ENCODE measurements around the gene MS4A10. TPM values are rescaled to one million over a fixed set of nuclear protein-coding genes. Genes with fewer than 3 reads are reported as not detected.
"Not testable (repeated sequence)": the region's sequence is repeated elsewhere in the genome, so short reads cannot be mapped to it uniquely, and the experiment has no call there.

MS4A10 gene
- total RNA-seq, 2 donors from 2014 or later, result 0.45 TPM; not detected in 1

- no peak for DNase-seq (ENCODE audit: low spot score)
- WGBS, result 95% methylated on average over 2 of the region's 2 CpGs
- intact Hi-C loops (cut with DNase I), result no loop called here
These were observed 31.5 kb downstream of the MS4A10 start for GRCh38 chr11:60816590-60817157.

GRCh38 chr11:60818057-60818456 is 32.9 kb downstream of the MS4A10 start:
- no peak for DNase-seq (ENCODE audit: low spot score)
- 84% methylated on average over 4 of the region's 4 CpGs for WGBS
- Histone ChIP-seq H3K36me3 (no peaks in the 10 kb centered on the region), H3K4me1 (replicated peaks) (no peaks in the 10 kb centered on the region), H3K27ac (no peak overlapping the region), H3K4me3 (no peak overlapping the region), H3K9me3 (no peaks in the 10 kb centered on the region), H3K27me3 (replicated peaks; ENCODE audit: insufficient read depth) (no peaks in the 10 kb centered on the region)
- no peak for TF ChIP-seq CTCF (IDR thresholded peaks at IDR 0.05)
- TF ChIP-seq POLR2AphosphoS5 (IDR thresholded peaks at IDR 0.05), result no peak
- TF ChIP-seq POLR2A (IDR thresholded peaks at IDR 0.05), result no peak
- intact Hi-C loops (cut with DNase I), result no loop called here

More at GRCh38 chr11:60816590-60817157, 31.5 kb downstream of the MS4A10 start:
- no peak overlapping the region for H3K27ac ChIP-seq
- no peaks in the 10 kb centered on the region for H3K27me3 ChIP-seq (replicated peaks; ENCODE audit: insufficient read depth)
- H3K9me3 ChIP-seq, result no peaks in the 10 kb centered on the region
- no peak for TF ChIP-seq CTCF (IDR thresholded peaks at IDR 0.05)
- no peak for TF ChIP-seq POLR2A (IDR thresholded peaks at IDR 0.05)
- TF ChIP-seq POLR2AphosphoS5 (IDR thresholded peaks at IDR 0.05), result no peak
- no peaks in the 10 kb centered on the region for H3K4me1 ChIP-seq (replicated peaks)
- no peaks in the 10 kb centered on the region for H3K36me3 ChIP-seq
- no peak overlapping the region for H3K4me3 ChIP-seq

- no peaks in the 10 kb centered on the region for H3K27me3 ChIP-seq (replicated peaks; ENCODE audit: insufficient read depth)
- TF ChIP-seq POLR2A (IDR thresholded peaks at IDR 0.05) (no peak), POLR2AphosphoS5 (IDR thresholded peaks at IDR 0.05) (no peak), CTCF (IDR thresholded peaks at IDR 0.05) (no peak)
- no peak for DNase-seq (ENCODE audit: low spot score)
- WGBS, result 52% methylated on average over 15 of the region's 15 CpGs
- intact Hi-C loops (cut with DNase I), result no loop called here
- H3K4me3 ChIP-seq, result no peak overlapping the region
- H3K27ac ChIP-seq, result no peak overlapping the region
- no peaks in the 10 kb centered on the region for H3K9me3 ChIP-seq
- no peaks in the 10 kb centered on the region for H3K4me1 ChIP-seq (replicated peaks)
- no peaks in the 10 kb centered on the region for H3K36me3 ChIP-seq
These were observed 36.9 kb downstream of the MS4A10 start for GRCh38 chr11:60821827-60822599.

- WGBS, result 94% methylated on average over 5 of the region's 5 CpGs
- H3K36me3 ChIP-seq; intact Hi-C loops (cut with DNase I); H3K4me1 ChIP-seq (replicated peaks); H3K9me3 ChIP-seq; H3K27ac ChIP-seq; DNase-seq (ENCODE audit: low spot score); H3K4me3 ChIP-seq; H3K27me3 ChIP-seq (replicated peaks; ENCODE audit: insufficient read depth): not testable (repeated sequence)
These were observed 38.7 kb downstream of the MS4A10 start for GRCh38 chr11:60823745-60824306.

- Histone ChIP-seq H3K4me3 (no peak overlapping the region), H3K36me3 (no peaks in the 10 kb centered on the region), H3K9me3 (no peaks in the 10 kb centered on the region), H3K4me1 (replicated peaks) (no peaks in the 10 kb centered on the region), H3K27ac (no peak overlapping the region), H3K27me3 (replicated peaks; ENCODE audit: insufficient read depth) (no peaks in the 10 kb centered on the region)
- intact Hi-C loops (cut with DNase I), result no loop called here
- WGBS, result 85% methylated on average over 5 of the region's 5 CpGs
- TF ChIP-seq POLR2A (IDR thresholded peaks at IDR 0.05) (no peak), CTCF (IDR thresholded peaks at IDR 0.05) (no peak), POLR2AphosphoS5 (IDR thresholded peaks at IDR 0.05) (no peak)
- DNase-seq (ENCODE audit: low spot score), result no peak
These were observed 40.0 kb downstream of the MS4A10 start for GRCh38 chr11:60825118-60825517.
